ENCODE measurements around the gene NRXN2.
"Not testable (repeated sequence)": the region's sequence is repeated elsewhere in the genome, so short reads cannot be mapped to it uniquely, and the experiment has no call there.

The NRXN2 gene

DNA sequence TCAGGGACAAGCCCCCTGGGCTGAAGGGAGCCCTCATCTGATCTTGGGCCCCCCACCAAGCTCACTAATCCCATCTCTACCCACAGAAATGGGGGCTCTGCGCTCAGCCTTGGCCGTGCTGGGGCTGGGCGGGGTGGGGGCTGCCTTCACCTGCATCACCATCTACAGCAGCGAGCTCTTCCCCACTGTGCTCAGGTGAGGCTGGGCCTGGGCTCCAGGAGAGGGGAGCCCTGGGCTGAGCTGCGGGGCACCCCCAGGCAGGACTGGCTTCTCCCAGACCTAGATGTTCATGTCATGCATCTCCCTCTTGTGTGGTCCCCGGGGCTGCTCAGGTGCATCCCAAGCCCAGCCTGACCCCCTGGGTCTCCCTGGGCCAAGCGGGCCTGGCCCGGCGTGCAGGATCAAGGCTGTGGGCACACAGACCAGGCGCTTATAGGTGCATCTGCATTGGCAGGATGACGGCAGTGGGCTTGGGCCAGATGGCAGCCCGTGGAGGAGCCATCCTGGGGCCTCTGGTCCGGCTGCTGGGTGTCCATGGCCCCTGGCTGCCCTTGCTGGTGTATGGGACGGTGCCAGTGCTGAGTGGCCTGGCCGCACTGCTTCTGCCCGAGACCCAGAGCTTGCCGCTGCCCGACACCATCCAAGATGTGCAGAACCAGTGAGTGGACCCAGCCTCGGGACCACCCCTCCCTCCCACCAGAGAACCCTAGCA, 122.6 kb downstream of the NRXN2 start:
- 93 to 94% methylated on average over 19 of the region's 19 CpGs for WGBS, 2 experiments
- Histone ChIP-seq H3K27me3 (ENCODE audit: control insufficient read depth, insufficient read depth, low read length, poor library complexity, severe bottlenecking) (no peaks in the 10 kb centered on the region), H3K4me3 (ENCODE audit: insufficient read depth, low read depth, low read length) (no peak overlapping the region), H3K36me3 (ENCODE audit: control insufficient read depth, insufficient read depth, low read length) (no peaks in the 10 kb centered on the region), H3K27ac (ENCODE audit: insufficient read depth, low read depth, low read length, poor library complexity, severe bottlenecking) (no peak overlapping the region), H3K4me1 (ENCODE audit: control insufficient read depth, insufficient read depth, low read length) (no peaks in the 10 kb centered on the region), H3K9me3 (ENCODE audit: control insufficient read depth, low read length) (no peaks in the 10 kb centered on the region)

DNA sequence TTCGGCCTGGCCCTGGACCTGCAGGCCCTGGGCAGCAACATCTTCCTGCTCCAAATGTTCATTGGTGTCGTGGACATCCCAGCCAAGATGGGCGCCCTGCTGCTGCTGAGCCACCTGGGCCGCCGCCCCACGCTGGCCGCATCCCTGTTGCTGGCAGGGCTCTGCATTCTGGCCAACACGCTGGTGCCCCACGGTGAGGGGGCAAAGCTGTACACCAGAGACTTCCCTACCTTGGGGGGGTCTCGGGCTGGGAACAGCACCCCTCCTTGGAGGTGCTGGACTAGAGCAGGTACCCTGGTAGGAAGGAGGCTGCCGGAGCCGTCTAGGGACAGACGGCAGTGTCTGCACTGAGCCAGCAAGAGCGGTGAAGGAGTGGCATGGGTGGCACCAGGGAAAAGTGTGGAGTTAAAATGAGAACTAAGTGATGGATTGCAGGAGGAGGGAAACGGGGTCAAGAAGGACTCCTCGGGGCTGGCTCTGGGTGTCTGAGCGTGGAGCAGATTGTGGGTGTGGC, 123.2 kb downstream of the NRXN2 start:
- Histone ChIP-seq H3K4me3 (ENCODE audit: insufficient read depth, low read depth, low read length) (no peak overlapping the region), H3K4me1 (ENCODE audit: control insufficient read depth, insufficient read depth, low read length) (no peaks in the 10 kb centered on the region), H3K27ac (ENCODE audit: insufficient read depth, low read depth, low read length, poor library complexity, severe bottlenecking) (no peak overlapping the region), H3K9me3 (ENCODE audit: control insufficient read depth, low read length) (no peaks in the 10 kb centered on the region), H3K36me3 (ENCODE audit: control insufficient read depth, insufficient read depth, low read length) (no peaks in the 10 kb centered on the region), H3K27me3 (ENCODE audit: control insufficient read depth, insufficient read depth, low read length, poor library complexity, severe bottlenecking) (no peaks in the 10 kb centered on the region)
- WGBS, 2 experiments = 93 to 95% methylated on average over 17 of the region's 17 CpGs

DNA sequence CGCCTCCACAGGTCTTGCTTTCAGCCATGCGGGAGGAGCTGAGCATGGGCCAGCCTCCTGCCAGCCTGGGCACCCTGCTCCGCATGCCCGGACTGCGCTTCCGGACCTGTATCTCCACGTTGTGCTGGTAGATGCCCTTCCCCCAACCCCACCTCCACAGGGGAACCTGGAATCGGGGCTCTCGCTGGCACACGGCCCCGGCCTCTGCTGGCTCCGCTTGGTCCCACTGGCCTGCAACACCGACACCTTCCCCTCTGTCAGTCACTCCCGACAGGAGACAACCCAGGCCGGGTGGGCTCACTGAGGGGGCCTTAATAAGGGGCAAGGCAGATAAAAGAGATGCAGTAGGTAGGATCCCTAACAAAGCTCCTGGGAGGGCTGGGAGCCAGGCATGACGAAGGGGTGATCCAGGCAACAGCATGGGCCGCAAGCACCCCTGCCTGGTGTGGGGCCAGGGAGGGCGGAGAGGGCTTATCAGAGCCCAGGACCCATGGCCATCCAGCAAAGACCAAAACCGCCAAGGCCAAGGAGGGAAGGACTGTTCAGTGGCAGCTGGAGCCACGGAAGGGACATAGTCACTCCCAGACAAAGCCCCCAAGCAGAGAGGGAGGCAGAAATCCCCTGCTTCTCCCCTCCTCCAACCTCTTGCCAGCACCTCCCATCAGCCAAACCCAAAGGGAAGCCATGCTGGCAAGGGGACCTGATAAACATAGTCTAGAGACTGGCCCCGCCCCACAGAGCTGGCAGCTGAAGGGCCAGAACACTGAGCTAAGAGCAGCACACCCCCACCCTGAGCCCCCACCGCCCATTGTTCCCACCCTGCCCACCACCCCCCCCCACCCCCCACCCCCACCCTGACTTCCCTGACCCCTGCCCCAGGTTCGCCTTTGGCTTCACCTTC, 124.0 kb downstream of the NRXN2 start:
- H3K27ac ChIP-seq (ENCODE audit: insufficient read depth, low read depth, low read length, poor library complexity, severe bottlenecking) = no peak overlapping the region
- H3K27me3 ChIP-seq (ENCODE audit: control insufficient read depth, insufficient read depth, low read length, poor library complexity, severe bottlenecking) = no peaks in the 10 kb centered on the region
- 86 to 88% methylated on average over 22 of the region's 23 CpGs for WGBS, 2 experiments
- H3K9me3 ChIP-seq (ENCODE audit: control insufficient read depth, low read length) = no peaks in the 10 kb centered on the region
- H3K4me1 ChIP-seq (ENCODE audit: control insufficient read depth, insufficient read depth, low read length) = no peaks in the 10 kb centered on the region
- H3K36me3 ChIP-seq (ENCODE audit: control insufficient read depth, insufficient read depth, low read length) = no peaks in the 10 kb centered on the region
- H3K4me3 ChIP-seq (ENCODE audit: insufficient read depth, low read depth, low read length) = no peak overlapping the region

DNA sequence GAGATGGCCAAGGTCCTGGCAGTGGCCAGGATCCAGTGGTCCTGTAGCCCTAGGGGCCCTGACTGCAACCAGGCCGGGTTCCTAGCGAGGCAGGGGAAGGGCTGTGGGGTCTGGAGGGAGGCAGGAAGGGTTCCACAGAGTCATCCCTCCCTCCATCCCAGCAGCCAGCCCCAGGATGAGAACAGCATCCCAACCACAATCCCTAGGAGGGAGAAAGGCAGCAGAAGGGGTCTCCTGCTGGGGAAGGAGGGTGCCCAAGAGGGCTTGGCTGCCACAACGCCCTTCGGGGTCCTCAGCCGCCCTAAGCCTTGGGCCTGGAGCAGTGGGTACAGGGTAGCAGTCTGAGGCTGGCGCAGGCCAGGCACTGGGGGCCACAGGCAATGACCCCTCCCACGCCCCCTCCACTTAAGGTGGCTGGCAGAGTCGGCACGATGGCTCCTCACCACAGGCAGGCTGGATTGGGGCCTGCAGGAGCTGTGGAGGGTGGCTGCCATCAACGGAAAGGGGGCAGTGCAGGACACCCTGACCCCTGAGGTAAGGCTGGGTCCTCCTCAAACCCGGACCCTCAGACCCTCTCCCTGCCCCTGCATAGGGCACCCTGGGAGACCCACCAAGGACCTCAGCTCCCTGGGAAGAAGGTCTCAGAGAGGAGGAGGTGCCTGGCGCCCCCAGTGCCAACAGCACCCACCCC, 124.7 kb downstream of the NRXN2 start:
- Histone ChIP-seq H3K9me3 (ENCODE audit: control insufficient read depth, low read length) (no peaks in the 10 kb centered on the region), H3K27ac (ENCODE audit: insufficient read depth, low read depth, low read length, poor library complexity, severe bottlenecking) (no peak overlapping the region), H3K27me3 (ENCODE audit: control insufficient read depth, insufficient read depth, low read length, poor library complexity, severe bottlenecking) (no peaks in the 10 kb centered on the region), H3K4me1 (ENCODE audit: control insufficient read depth, insufficient read depth, low read length) (no peaks in the 10 kb centered on the region), H3K36me3 (ENCODE audit: control insufficient read depth, insufficient read depth, low read length) (no peaks in the 10 kb centered on the region), H3K4me3 (ENCODE audit: insufficient read depth, low read depth, low read length) (no peak overlapping the region)
- 92 to 95% methylated on average over 12 of the region's 12 CpGs for WGBS, 2 experiments

DNA sequence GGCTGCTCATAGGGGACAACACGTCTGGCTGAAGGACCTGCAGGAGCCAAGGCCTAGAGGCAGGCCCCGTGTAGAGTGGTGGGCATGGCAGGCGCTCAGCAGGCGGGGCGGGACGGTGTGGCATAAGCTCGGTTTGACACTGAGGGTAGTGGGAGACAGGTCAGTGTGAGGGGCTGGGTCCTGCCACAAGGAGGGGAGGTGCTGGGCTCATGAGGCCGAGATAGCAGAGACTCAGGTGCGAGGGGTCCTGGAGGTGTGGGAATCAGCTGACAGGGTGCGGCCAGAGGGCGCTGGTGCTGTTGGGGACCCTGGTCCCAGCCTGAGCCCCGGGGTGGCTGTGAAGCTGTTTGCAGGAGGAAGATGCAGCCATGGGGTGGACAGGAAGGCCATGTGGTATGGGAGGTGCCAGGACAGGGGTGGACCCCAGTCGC, 125.3 kb downstream of the NRXN2 start:
- WGBS, 2 experiments = 93 to 96% methylated on average over 13 of the region's 13 CpGs
- no peaks in the 10 kb centered on the region for H3K4me1 ChIP-seq (ENCODE audit: control insufficient read depth, insufficient read depth, low read length)
- no peaks in the 10 kb centered on the region for H3K36me3 ChIP-seq (ENCODE audit: control insufficient read depth, insufficient read depth, low read length)

DNA sequence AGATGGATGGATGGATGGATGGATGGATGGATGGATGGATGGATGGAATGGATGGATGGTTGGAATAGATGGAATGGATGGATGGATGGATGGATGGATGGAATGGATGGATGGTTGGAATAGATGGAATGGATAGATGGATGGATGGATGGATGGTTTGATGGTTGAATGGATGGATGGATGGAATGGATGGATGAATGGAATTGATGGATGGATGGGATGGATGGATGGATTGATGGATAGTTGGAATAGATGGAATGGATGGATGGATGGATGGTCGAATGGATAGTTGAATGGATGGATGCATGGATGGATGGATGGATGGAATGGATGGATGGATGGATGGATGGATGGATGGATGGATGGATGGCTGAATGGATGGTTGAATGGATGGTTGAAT, 127.1 kb downstream of the NRXN2 start:
- H3K4me3 ChIP-seq (ENCODE audit: insufficient read depth, low read depth, low read length); H3K36me3 ChIP-seq (ENCODE audit: control insufficient read depth, insufficient read depth, low read length); H3K9me3 ChIP-seq (ENCODE audit: control insufficient read depth, low read length); H3K27me3 ChIP-seq (ENCODE audit: control insufficient read depth, insufficient read depth, low read length, poor library complexity, severe bottlenecking); H3K27ac ChIP-seq (ENCODE audit: insufficient read depth, low read depth, low read length, poor library complexity, severe bottlenecking); H3K4me1 ChIP-seq (ENCODE audit: control insufficient read depth, insufficient read depth, low read length): not testable (repeated sequence)
- WGBS, 2 experiments = 72 to 73% methylated on average over 1 of the region's 1 CpG

More for the DNA sequence above, 125.3 kb downstream of the NRXN2 start:
- Histone ChIP-seq H3K27ac (ENCODE audit: insufficient read depth, low read depth, low read length, poor library complexity, severe bottlenecking) (no peak overlapping the region), H3K4me3 (ENCODE audit: insufficient read depth, low read depth, low read length) (no peak overlapping the region), H3K9me3 (ENCODE audit: control insufficient read depth, low read length) (no peaks in the 10 kb centered on the region), H3K27me3 (ENCODE audit: control insufficient read depth, insufficient read depth, low read length, poor library complexity, severe bottlenecking) (no peaks in the 10 kb centered on the region)

DNA sequence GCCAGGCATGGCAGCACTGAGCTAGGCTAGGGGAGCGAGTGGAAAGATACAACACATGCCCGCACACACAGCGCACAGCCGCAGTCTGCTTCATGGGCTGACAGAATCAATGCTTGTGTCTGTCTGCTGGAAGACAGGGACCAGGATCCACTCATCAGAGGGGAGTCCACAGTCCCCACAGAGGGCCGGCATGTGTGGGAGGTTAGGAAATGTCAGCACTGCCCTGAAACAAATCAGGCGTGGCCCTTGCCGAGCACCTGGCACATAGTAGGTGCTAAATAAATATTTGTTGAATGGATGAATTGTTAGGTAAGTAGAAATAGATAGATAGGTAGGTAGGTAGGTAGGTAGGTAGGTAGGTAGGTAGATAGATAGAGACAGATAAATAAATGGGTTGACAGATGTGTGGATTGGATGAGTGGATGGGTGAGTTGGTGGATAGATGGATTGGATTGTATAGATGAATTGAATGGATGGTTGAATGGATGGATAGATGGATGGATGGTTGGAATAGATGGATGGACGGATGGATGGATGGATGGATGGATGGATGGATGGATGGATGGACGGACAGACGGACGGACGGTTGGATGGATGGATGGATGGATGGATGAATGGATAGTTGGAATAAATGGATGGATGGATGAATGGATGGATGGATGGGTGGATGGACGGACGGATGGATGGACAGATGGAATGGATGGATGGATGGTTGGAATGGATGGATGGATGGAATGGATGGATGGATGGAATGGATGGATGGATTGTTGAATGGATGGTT, 128.6 kb downstream of the NRXN2 start:
- Histone ChIP-seq H3K27ac (ENCODE audit: insufficient read depth, low read depth, low read length, poor library complexity, severe bottlenecking) (no peak overlapping the region), H3K36me3 (ENCODE audit: control insufficient read depth, insufficient read depth, low read length) (no peaks in the 10 kb centered on the region), H3K27me3 (ENCODE audit: control insufficient read depth, insufficient read depth, low read length, poor library complexity, severe bottlenecking) (no peaks in the 10 kb centered on the region), H3K9me3 (ENCODE audit: control insufficient read depth, low read length) (no peaks in the 10 kb centered on the region), H3K4me3 (ENCODE audit: insufficient read depth, low read depth, low read length) (no peak overlapping the region), H3K4me1 (ENCODE audit: control insufficient read depth, insufficient read depth, low read length) (no peaks in the 10 kb centered on the region)
- WGBS, 2 experiments = 92 to 94% methylated on average over 14 of the region's 14 CpGs

DNA sequence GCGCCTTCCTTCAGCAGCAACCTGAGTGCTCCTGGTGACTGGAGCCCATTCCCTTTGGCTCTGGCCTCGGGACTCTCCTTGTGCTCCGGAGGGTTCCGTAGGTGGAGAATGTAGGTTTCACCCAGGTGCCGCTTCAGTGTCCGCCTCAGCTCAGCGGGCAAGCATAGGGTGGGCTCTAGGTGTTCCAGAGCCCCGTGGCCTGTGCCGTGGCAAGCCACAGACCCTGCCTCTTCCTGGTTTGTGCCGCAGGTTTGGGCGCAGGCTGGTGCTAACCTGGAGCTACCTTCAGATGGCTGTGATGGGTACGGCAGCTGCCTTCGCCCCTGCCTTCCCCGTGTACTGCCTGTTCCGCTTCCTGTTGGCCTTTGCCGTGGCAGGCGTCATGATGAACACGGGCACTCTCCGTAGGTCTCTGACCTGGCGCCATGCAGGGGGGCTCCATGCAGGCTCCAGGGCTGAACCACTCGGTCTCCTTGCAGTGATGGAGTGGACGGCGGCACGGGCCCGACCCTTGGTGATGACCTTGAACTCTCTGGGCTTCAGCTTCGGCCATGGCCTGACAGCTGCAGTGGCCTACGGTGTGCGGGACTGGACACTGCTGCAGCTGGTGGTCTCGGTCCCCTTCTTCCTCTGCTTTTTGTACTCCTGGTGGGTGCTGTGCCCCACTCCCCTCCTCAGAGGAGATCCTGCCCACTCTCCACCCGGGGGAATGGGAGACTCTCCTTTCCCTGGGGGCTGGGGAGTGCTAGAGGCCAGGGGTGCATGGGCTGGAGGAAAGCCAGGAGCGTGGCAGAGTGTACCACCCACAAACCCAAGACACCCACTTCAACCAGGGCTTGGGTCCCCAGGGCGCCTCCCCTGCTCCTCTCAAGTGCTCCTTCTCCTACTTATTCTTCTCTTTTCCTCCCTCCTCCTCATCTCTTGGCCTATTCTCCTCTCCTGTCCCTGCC, 129.6 kb downstream of the NRXN2 start:
- H3K27ac ChIP-seq (ENCODE audit: insufficient read depth, low read depth, low read length, poor library complexity, severe bottlenecking) = no peak overlapping the region
- no peaks in the 10 kb centered on the region for H3K4me1 ChIP-seq (ENCODE audit: control insufficient read depth, insufficient read depth, low read length)
- H3K36me3 ChIP-seq (ENCODE audit: control insufficient read depth, insufficient read depth, low read length) = no peaks in the 10 kb centered on the region
- H3K4me3 ChIP-seq (ENCODE audit: insufficient read depth, low read depth, low read length) = no peak overlapping the region
- H3K27me3 ChIP-seq (ENCODE audit: control insufficient read depth, insufficient read depth, low read length, poor library complexity, severe bottlenecking) = no peaks in the 10 kb centered on the region
- H3K9me3 ChIP-seq (ENCODE audit: control insufficient read depth, low read length) = no peaks in the 10 kb centered on the region
- WGBS, 2 experiments = 90 to 91% methylated on average over 32 of the region's 32 CpGs

DNA sequence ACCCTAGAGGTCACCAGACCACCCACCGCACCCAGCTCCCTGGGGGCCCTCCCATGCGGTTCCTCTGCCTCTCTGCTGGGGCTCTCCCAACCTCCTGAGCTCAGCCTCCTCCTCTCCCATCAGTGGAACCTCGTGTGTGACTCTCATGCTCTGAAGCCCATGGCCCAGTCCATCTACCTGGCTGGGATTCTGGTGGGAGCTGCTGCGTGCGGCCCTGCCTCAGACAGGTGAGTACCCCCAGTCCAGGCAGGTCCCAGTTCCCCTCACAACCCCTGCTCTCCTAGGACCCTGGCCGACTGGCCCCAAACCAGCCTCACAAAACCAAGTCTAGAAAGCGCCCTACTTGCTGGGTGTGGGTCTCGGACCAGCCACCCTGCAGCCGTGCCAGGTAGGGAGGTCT, 130.3 kb downstream of the NRXN2 start:
- Histone ChIP-seq H3K4me3 (ENCODE audit: insufficient read depth, low read depth, low read length) (no peak overlapping the region), H3K4me1 (ENCODE audit: control insufficient read depth, insufficient read depth, low read length) (no peaks in the 10 kb centered on the region), H3K27ac (ENCODE audit: insufficient read depth, low read depth, low read length, poor library complexity, severe bottlenecking) (no peak overlapping the region), H3K9me3 (ENCODE audit: control insufficient read depth, low read length) (no peaks in the 10 kb centered on the region), H3K36me3 (ENCODE audit: control insufficient read depth, insufficient read depth, low read length) (no peaks in the 10 kb centered on the region), H3K27me3 (ENCODE audit: control insufficient read depth, insufficient read depth, low read length, poor library complexity, severe bottlenecking) (no peaks in the 10 kb centered on the region)
- WGBS, 2 experiments = 93 to 94% methylated on average over 9 of the region's 9 CpGs
